NCI-H69 (cell line): ENCODE measurements around the gene BEST3.

Source experiments
- DNase-seq: peaks from one replicate; lab custom pipeline; 2025; lab: John Stamatoyannopoulos, UW

BEST3 gene

DNA sequence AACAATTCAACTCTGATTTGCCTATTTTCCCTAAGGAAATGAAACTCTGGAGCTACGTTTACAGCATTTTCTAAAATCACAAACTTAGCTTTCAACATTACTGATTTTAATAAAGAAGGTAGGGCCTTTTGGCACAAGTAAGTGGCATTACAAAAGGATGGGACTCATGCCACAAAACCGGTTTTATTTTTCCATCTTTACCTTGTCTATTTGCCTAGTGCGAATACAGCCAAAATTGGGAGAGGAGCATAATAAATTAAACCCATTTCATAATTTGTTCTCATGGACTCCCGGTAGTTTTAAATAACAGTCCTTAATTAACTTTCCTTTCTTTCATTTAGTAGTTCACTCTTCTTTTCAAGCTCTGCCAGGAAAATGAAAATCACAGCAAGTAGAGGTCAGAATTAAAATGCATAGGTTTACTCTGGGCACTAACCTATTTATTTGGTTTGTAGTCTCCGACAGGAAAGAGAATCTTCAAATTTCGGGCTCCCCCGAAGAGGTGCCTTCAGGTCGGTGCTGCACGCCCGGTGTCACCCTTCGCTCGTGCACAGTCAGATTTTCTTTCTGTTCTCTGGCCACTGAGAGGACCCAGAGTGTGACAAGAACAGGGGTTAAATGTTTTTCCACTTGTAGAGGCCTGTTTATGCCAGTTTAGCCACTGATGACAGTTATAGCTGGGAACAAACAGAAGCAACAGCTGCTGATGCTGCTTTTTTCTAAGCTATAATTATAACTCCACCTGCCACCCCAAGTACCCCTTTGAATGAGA lies at the start of gene BEST3:
BEST3 (minus strand) TSS at position 535 of the 772 bp plus-strand sequence. CDS start 1,505 bp downstream, outside the sequence.
- DNase-seq = peak; percentile 95

DNA sequence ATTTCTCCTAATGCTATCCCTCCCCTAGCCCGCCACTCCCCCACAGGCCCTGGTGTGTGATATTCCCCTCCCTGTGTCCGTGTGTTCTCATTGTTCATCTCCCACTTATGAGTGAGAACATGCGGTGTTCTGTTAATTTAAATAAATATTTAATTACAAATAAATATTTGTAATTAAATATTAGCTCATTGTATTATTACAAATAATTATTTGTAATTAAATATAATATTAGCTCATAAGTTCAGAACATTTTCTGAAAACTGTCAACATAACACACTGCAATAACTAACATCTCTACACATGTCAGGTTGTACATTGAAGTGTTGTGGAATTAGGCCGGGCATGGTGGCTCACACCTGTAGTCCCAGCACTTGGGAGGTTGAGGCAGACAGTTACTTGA lies 45.0 kb upstream of the BEST3 start:
- DNase-seq = no peak

DNA sequence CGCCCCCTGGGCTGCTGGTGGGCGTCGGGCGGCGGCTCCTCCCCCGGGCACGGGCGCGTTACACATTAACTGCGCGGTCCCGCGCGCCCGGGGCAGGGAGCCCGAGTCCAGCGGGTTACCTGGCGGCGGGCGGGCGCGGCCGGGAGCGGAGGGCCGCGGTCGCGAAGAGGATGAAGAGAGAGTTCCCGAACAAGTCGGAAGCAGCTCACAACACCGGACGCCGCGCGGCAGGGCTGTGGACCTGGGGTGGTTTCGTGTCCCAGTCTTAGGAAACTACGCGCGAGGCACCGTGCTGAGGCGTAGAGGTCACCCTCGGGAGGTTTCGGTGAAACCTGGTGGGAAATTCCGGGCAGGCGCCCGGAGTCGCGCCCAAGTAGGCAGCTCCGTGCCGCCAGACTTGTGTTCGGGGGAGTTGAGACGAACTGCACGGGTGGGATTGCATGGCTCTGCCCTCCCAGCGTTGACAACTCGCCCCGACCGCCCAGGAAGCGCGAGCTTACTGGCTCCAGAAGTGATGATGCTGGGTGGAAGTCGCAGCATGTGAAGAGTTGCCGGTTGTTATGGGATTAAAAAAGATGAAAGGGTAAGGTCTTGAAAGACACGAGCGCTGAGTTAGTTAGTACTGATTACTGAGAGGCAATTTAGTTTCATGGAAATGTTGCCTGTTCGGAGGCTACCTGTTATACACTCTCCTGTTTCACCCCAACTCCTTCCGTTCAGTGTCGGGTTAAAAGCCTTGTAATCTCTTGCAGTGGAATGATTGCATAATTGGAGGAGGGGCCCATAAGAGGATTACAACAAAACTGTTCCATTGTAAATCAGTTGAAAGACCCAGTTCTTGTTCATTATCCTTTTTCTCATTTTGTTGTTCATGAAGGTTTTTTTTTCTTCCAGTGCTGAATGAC lies 40.4 kb upstream of the BEST3 start:
- DNase-seq = peak; percentile 79

DNA sequence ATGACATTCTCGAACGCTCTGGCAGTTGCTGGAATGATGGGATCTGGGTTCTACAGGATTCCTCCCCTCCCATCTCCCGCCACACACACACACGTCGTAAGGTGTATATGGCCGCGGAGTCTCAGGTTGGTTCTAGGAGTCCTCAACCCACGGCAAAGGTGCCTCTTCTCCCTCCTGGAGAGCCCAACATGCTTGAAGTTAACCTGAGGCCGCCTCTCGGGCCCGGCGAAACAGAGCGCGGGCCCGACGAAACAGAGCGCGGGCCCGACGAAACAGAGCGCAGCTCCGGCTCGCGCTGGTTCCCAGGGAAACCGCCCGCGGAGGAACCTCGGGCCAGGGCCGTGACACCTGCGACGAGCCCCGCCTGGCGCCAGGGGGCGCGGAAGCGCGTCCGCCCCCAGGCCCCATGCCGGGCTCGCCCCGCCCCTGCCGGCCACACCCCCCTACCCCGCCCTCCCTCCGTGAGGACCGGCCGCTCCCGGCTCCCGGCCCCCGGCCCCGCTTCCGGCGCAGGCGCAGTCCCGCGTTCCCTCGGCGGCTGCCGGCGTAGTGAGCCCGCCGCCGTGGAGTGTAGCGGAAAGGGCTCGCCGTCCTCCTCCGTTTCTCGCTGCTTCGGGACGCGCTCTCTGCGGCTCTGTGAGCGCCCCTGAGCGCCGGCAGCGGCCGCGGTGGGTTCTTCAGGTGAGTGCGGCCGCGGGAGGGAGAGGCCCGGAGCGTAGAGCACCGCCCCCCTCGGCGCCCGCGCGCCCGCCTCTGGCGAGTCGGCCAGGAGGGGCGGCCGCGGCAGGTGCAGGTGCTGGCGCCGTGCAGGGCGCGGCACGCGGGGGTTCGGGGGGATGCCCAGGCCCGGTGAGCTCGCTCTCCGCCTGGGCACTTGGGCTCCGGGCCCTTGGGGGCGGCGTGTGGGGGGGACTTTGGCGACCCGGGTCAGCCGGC lies 39.5 kb upstream of the BEST3 start, which contains the start of gene RAB3IP:
RAB3IP (plus strand) TSS at position 510 of the 936 bp plus-strand sequence. CDS start 16,549 bp downstream, outside the sequence.
- peak; percentile 89 for DNase-seq

DNA sequence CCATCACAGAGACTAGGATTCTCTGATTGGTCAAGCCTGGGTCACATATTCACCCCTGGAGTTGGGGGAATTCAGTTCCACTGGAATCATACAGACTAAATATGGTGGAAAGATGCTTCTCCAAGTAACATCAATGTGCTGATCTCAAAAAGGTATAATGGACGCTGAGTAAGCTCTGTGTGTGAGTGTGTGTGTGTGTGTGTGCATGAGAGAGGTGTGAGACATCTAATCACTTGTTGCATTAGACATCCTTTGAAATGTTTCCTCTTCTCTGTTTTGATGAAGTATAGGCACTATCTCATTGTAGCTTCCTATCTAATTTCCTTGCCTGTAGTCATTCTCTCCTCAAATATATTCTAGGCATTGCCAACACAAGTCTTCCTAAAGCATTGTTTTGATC lies 34.5 kb upstream of the BEST3 start:
- DNase-seq = no peak

DNA sequence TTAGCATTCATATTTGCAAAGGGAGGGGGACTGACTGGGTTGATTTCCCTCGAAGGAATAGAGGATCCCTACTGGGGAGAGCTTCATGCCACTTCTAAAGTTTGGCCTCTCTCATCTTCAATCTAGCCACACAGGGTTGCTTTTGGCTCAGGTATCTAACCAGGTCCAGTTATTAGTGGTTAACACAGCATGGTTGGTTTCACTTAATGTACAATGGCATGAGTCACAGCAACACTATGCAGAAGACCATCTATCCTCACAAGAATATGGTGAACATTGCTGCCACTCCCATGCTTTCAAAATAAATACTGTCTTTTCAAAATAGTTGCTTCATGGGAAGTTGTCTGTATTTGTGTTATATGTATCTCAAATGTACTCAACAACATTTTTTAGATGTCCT lies 33.0 kb upstream of the BEST3 start:
- no peak for DNase-seq

DNA sequence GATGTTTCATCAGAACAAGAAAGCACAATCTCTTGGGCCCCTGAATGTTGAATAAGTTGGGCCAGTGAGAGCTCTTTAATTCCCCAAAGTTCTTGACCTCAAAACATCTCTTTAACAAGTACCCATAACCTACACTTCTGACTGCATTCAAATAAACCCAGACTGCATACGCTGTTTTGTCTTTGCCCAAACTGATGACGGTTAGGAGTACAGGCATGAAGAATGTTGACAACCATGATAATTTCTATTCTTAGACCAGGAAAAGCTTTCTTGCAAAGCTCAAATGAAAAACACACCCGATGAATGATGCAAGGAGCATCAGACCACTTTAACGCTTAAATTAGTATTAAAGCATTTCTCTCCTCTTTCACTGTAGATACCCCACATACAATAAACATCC lies 27.8 kb upstream of the BEST3 start:
- DNase-seq = no peak

DNA sequence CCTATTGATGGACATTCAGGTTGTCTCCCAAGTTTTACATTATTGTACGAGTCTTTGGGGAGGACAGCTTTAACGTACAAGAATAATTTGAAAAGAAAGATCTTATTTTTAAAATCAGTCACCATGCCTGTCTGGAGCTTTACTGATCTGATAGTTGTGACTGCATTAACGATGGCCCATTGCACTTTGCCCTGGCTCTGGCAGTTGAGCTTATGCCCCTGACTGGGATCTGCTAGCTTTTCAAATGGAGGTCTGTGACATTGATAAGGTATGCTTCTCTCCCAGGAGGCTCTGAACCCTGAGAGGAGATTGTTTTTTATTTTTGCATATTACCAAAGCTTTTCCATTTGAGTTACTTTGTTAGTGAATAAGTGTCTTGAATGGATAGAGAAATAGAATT lies 21.6 kb upstream of the BEST3 start:
- DNase-seq = peak; percentile 11

DNA sequence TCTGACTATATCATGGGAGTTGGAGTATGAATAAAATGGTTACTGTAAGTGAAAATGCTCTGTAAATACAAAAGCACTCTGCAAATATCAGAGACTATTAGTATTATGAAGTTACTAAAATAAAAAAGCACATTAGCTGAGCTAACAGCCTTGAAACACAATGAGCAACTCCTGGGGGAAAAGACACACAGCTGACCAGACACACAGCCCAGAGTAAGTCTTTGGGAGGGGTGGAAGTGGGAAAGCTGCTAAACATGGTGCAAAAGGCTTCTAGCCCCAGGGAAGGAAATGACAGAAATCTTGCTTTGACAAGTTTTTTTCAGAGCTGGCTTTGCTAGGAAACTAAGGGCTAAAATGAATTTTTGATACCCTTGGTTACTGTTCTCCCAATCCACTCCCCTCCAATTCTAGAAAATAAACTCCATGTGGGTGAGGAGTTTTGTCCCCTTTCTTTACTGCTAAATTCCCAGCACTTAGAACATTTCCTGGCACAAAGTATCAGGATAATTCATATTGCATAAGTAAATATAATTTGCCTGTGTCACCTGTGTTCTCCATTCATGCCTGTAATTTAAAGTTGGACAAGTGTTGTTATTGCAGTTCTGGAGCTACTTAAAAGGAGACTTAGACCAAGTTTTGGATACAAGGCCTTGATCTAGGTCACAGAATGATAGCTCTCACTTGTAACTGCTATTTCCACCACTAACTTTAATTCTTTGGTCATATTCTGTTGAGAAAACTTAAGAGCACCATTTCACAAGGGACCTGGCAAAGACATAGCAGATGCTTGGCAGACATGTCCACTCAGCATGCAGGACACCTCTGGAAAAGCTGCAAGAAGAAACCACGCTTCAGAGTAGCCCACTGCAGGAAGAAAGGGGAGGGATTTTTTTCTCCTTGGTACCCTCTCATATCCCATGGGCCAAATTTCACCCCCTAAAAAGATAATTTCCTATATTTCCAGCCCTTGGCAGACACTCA lies 20.5 kb upstream of the BEST3 start:
- peak; percentile 84 for DNase-seq

DNA sequence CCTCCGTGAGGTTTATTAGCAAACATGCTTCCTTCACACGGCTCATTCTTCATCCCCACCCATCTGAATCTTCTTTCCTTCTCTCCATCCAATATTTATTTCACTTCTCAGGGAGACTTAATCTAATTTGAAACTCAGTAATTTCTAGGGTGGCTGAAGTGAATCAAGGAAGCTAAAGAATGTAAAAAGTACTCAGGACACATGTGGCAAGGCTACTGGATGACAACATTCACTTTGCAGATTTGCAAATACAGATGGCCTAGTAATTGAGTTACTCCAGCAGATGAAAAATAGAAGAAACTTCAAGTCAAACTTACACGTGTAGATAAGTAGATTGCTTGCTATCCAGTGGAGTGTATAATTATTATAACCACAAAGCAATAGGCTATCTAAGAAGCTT lies 15.4 kb upstream of the BEST3 start:
- DNase-seq = no peak

DNA sequence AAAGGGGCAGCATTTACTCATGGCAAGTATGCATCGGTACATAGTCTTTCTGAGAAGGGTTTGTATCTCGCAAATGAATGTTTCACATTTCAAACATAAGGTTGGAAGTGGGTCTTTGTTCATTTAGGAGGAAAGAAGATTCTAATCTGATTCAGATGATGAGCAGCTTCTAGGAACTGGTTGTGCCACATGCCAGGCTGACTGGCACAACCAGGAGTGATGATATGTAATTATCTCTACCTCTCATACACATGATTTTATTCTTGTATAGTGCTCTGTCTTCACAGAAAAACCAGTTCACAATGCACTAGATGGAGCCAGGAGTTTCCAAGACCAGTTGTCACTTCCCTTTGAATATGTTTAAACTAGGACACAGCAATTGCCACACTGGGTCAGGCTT lies 13.7 kb upstream of the BEST3 start:
- DNase-seq = peak; percentile 12

DNA sequence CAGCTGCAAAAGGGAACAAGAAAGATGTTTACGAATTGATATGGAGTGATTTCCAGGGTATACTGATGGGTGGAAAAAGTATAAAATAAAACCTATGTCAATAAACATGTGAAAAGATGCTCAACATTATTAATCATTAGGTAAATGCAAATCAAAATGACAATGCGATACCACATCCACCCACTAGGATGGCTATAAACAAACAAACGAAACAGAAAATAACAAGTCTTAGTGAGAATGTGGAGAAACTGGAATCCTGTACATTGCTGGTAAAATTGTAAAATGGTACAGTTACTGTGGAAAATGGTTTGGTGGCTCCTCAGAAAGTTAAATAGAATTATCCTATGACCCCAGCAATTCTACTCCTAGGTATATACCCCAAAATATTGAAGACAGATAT lies 9.5 kb upstream of the BEST3 start:
- DNase-seq = no peak

DNA sequence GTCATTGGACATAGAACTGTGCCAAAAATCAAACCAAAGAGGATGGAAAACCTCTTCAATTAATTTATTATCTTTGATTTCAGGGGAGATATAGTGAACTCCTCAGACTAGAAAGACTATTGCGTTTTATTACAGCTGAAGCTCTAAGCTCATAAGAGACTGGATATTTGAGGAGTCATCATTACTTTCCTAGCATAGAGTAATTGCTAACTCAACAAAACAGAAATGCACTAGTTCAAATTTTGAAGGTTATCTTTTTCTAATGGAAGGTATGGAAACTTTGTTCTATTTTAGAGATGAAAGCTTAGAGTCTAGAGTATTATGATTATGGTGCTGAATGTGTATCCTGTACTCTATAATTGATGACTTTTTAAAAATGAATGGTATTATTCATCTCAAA lies 5.3 kb upstream of the BEST3 start:
- no peak for DNase-seq

DNA sequence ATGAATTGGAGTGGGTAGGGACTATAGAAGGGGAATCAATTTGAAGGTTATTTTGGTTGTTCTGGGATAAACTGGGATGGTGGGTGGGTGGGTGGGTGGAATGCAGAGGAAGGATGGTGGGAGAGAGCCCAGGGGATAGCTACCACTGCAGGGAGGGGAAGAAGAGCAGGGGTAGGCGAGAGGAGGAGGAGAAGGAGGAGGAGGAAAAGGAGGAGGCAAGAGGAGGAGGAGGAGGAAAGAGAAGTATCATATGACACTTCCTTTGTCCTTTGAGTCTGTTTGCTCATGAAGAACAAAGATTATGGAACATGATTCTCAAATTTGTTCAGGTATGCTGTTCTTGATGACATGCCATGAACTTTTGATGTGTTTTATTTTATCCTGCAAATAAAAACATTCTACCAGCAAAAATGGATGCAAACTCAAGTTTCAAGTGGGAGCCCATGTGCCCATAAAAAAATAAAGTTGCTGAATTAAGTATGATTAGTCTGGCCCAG lies 4.1 kb upstream of the BEST3 start:
- peak; percentile 51 for DNase-seq

DNA sequence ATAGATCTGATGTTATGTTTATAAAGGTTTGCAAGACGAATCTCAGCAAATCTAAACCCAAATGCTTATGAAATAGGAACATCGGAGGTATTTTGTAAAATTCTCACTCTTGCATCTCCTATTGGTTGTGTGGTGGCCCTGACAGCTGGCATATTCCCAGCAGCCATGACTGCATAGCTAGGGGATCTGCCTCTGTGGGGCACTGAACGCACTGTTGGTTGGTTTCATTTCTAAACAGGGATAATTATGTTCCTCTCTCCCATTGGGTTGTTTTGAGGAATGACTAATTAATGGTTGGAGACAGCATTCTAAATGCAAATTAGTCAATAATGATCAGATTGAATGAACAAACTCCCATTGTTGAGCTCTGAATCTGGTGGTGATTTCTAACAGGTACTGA lies 2.7 kb upstream of the BEST3 start:
- DNase-seq = peak; percentile 89

DNA sequence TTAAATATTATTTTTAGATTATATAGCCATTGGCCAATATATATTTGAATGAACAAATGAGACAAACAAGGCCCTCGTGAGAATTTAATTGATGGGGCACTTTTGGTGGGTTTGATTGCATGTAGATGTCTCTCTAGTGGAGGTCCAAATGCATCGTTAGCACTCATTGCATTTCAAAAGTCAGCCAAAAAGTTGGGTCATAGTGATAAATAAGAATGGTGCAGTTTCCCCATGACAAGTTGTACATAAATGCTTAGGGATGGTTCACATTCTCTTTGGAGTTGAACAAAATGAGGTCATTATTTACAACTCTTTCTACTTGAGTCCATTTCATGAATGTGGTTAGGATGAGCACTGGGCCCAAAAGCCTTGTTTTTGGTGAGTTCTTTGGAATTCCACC lies 1.0 kb downstream of the BEST3 start:
- DNase-seq = peak; percentile 31

DNA sequence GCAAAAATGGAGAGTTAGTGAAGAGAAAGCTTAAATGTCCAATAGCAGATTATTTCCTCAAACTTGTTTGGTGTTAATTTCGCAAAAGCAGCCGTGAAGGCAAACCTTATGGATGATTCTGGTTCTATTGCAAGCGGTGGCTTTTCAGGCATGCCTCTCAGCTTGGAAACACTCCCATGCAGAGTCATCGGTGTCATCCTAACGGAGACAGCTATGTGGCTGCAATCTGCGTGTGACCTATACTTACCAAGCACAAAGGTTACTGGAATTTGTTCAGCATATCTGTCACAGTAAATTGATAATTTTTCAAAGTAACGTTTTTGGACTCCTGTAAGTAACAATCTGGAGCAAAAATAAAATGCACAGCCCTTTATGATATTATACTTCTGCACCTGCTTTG lies 5.0 kb downstream of the BEST3 start:
- DNase-seq = no peak

DNA sequence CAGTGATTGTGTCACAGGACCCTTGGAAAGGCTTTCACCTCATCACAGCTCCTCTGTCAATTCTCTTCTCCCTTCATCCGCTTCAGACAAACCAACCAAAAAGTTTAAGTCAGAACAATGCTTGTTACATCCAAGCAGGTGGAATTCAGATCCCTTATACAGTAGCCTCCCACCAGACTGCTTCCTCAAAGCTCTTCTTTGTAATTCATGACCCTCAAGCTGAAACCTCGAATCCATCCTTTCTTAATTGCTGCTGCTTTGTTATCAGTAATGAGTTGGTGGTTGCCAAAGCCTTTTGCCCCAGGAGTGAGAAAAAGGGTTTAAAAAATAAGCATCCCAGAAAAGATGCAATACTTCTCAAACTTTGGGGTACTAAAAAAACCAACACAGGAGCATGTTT lies 9.5 kb downstream of the BEST3 start:
- DNase-seq = peak; percentile 17

DNA sequence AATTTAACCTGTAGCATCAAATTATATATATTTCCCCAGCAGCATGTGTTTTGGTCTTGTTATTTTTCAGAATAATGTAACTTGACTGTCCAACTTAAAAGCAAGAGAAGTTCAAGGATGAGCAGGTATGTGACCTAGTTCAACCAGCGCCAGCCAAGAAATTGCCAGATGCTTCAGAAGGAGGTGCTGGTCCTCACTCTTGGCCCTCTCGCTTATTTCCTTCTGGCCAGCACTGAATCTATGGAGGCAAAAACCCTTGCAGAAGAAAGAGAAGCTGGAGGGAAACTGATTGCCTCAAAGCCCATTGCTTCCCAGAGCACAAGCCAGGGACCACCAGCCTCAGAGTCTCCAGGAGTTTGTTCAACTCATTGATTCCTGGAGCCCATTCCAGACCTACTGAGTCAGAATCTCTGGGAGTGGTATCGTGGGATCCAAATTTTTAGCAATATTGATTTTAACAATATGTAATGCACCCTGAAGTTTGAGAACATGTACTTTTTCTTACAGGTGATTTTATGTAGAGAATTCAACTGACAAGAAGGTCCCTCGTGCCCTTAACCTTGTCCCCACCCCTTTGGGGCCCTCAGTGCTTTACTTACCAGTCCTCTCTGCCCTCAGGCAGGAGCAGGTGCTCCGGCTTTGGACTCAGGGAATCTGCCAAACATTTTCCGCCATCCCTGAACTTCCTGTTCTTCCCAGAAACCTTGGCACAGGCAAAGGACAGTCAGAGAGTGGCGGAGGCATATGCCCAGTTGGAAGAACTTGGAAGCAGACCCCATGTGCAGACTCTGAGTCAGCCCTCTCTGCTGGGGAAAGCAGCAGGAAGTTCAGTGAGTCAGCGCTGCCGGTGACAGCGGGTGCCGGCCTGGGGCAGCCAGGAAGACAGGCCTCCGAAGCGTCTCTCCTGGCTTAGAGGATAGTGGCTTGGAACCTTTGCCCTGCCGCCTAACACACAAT lies 10.4 kb downstream of the BEST3 start:
- peak; percentile 71 for DNase-seq
